Duodenal mucosa (tissue), 2 donors: ENCODE results near the gene DNAI1.

ENCODE experiments used
- H3K27ac ChIP-seq: one replicate; pipeline ENCODE4 v1.7.0; 2013; ENCODE audit warnings: low read depth, low read length
- H3K27me3 ChIP-seq, 2 donors: one replicate each; pipeline ENCODE4 v1.7.0; 2013; ENCODE audit warnings: low read length in 2 of 2, control low read depth in 1 of 2; ENCODE audit not compliant: insufficient read depth in 2 of 2, control insufficient read depth in 1 of 2
- H3K36me3 ChIP-seq, 2 donors: one replicate each; pipeline ENCODE4 v1.7.0; 2013; ENCODE audit warnings: low read length in 2 of 2, control low read depth in 1 of 2; ENCODE audit not compliant: insufficient read depth in 2 of 2, control insufficient read depth in 1 of 2
- H3K4me1 ChIP-seq, 2 donors: one replicate each; pipeline ENCODE4 v1.7.0; 2013; ENCODE audit warnings: low read length in 2 of 2, control low read depth in 1 of 2; ENCODE audit not compliant: insufficient read depth in 2 of 2, control insufficient read depth in 1 of 2
- H3K4me3 ChIP-seq, 2 donors: one replicate each; pipeline ENCODE4 v1.7.0; 2013; ENCODE audit warnings: low read length in 2 of 2, low read depth in 1 of 2
- H3K9ac ChIP-seq, 2 donors: one replicate each; pipeline ENCODE4 v1.7.0; 2013; ENCODE audit warnings: low read length in 2 of 2, low read depth in 1 of 2
- H3K9me3 ChIP-seq, 2 donors: one replicate each; pipeline ENCODE4 v1.7.0; 2013; ENCODE audit warnings: low read length in 2 of 2, control low read depth in 1 of 2; ENCODE audit not compliant: control insufficient read depth in 1 of 2

Gene DNAI1

GRCh38 chr9:34507966-34508365 is 49.4 kb downstream of the DNAI1 start:
- no peak overlapping the region for H3K4me3 ChIP-seq
- no peaks in the 10 kb centered on the region for H3K36me3 ChIP-seq
- no peaks in the 10 kb centered on the region for H3K27me3 ChIP-seq
- no peak overlapping the region for H3K27ac ChIP-seq
- no peaks in the 10 kb centered on the region for H3K9me3 ChIP-seq
- H3K4me1 ChIP-seq, result peaks cover 9 to 11% of the 10 kb centered on the region in 2 donors
- H3K9ac ChIP-seq, result no peak overlapping the region

GRCh38 chr9:34508463-34508862 is 49.9 kb downstream of the DNAI1 start:
- no peaks in the 10 kb centered on the region for H3K27me3 ChIP-seq
- no peak overlapping the region for H3K27ac ChIP-seq

GRCh38 chr9:34508951-34509350 is 50.3 kb downstream of the DNAI1 start:
- H3K27ac ChIP-seq, result no peak overlapping the region
- no peak overlapping the region for H3K9ac ChIP-seq
- H3K4me3 ChIP-seq, result no peak overlapping the region
- H3K9me3 ChIP-seq, result no peaks in the 10 kb centered on the region
- no peaks in the 10 kb centered on the region for H3K27me3 ChIP-seq
- H3K36me3 ChIP-seq, result no peaks in the 10 kb centered on the region
- peaks cover 9 to 11% of the 10 kb centered on the region in 2 donors for H3K4me1 ChIP-seq

More at GRCh38 chr9:34508463-34508862, 49.9 kb downstream of the DNAI1 start:
- Histone ChIP-seq H3K4me1 (peaks cover 9 to 11% of the 10 kb centered on the region in 2 donors), H3K36me3 (no peaks in the 10 kb centered on the region), H3K9me3 (no peaks in the 10 kb centered on the region), H3K4me3 (no peak overlapping the region), H3K9ac (no peak overlapping the region)

- peaks cover 9 to 11% of the 10 kb centered on the region in 2 donors for H3K4me1 ChIP-seq
- H3K9ac ChIP-seq, result no peak overlapping the region
- no peaks in the 10 kb centered on the region for H3K36me3 ChIP-seq
- no peak overlapping the region for H3K27ac ChIP-seq
- H3K27me3 ChIP-seq, result no peaks in the 10 kb centered on the region
- H3K4me3 ChIP-seq, result peak overlapping the region in 1 of 2 donors; percentile 12
- no peaks in the 10 kb centered on the region for H3K9me3 ChIP-seq
Measured at GRCh38 chr9:34510497-34511468, 52.2 kb downstream of the DNAI1 start.

GRCh38 chr9:34512131-34513078 is 53.8 kb downstream of the DNAI1 start:
- H3K36me3 ChIP-seq, result no peaks in the 10 kb centered on the region
- H3K9me3 ChIP-seq, result no peaks in the 10 kb centered on the region
- peaks cover 9 to 11% of the 10 kb centered on the region in 2 donors for H3K4me1 ChIP-seq
- no peak overlapping the region for H3K27ac ChIP-seq
- no peaks in the 10 kb centered on the region for H3K27me3 ChIP-seq
- no peak overlapping the region for H3K4me3 ChIP-seq
- no peak overlapping the region for H3K9ac ChIP-seq

- H3K36me3 ChIP-seq, result no peaks in the 10 kb centered on the region
- no peak overlapping the region for H3K4me3 ChIP-seq
- no peak overlapping the region for H3K27ac ChIP-seq
- H3K9me3 ChIP-seq, result no peaks in the 10 kb centered on the region
- no peaks in the 10 kb centered on the region for H3K27me3 ChIP-seq
- no peak overlapping the region for H3K9ac ChIP-seq
- H3K4me1 ChIP-seq, result peaks cover 11 to 14% of the 10 kb centered on the region in 2 donors
Measured at GRCh38 chr9:34513567-34514214, 55.1 kb downstream of the DNAI1 start.

GRCh38 chr9:34514401-34514800 is 55.8 kb downstream of the DNAI1 start:
- H3K4me1 ChIP-seq, result peaks cover 11 to 14% of the 10 kb centered on the region in 2 donors
- no peak overlapping the region for H3K27ac ChIP-seq
- no peak overlapping the region for H3K9ac ChIP-seq

GRCh38 chr9:34514816-34515215 is 56.2 kb downstream of the DNAI1 start:
- peaks cover 11 to 14% of the 10 kb centered on the region in 2 donors for H3K4me1 ChIP-seq
- no peaks in the 10 kb centered on the region for H3K27me3 ChIP-seq
- no peaks in the 10 kb centered on the region for H3K36me3 ChIP-seq
- H3K9ac ChIP-seq, result no peak overlapping the region
- H3K4me3 ChIP-seq, result no peak overlapping the region
- H3K27ac ChIP-seq, result no peak overlapping the region
- H3K9me3 ChIP-seq, result no peaks in the 10 kb centered on the region

More at GRCh38 chr9:34514401-34514800, 55.8 kb downstream of the DNAI1 start:
- H3K36me3 ChIP-seq, result no peaks in the 10 kb centered on the region
- H3K27me3 ChIP-seq, result no peaks in the 10 kb centered on the region
- H3K9me3 ChIP-seq, result no peaks in the 10 kb centered on the region
- H3K4me3 ChIP-seq, result no peak overlapping the region

- peaks cover 0 to 2% of the 10 kb centered on the region in 2 donors for H3K27me3 ChIP-seq
- no peak overlapping the region for H3K4me3 ChIP-seq
- H3K9me3 ChIP-seq, result no peaks in the 10 kb centered on the region
- H3K36me3 ChIP-seq, result no peaks in the 10 kb centered on the region
- H3K4me1 ChIP-seq, result peaks cover 7 to 8% of the 10 kb centered on the region in 2 donors
- no peak overlapping the region for H3K27ac ChIP-seq
- no peak overlapping the region for H3K9ac ChIP-seq
Measured at GRCh38 chr9:34515959-34516358, 57.4 kb downstream of the DNAI1 start.
